Endothelial cell of umbilical vein (primary cell): ENCODE results near the gene CHST11. TPM values are rescaled to one million over a fixed set of nuclear protein-coding genes. Genes with fewer than 3 reads are reported as not detected.

Experiments used
- BruUV-seq: library from RNA; stranded (reverse); fragments of 400-500 nt; replicated peaks from 2 replicates; lab custom pipeline; 2021; lab: Mats Ljungman, UMichigan
- CTCF ChIA-PET: fragments of 300-600, 350-600 bp; sonication (Branson Sonifier 250); formaldehyde crosslinking; loops from one replicate; lab custom pipeline; 2021; ENCODE audit warnings: antibody characterized with exemption, inconsistent platforms; lab: Charles Lee
- POLR2A ChIA-PET: fragments of 300-600, 350-600 bp; sonication (Branson Sonifier 250); formaldehyde crosslinking; loops from one replicate; lab custom pipeline; 2021; ENCODE audit warnings: antibody characterized with exemption, inconsistent platforms; lab: Charles Lee
- DNase-seq: peaks from one replicate; pipeline ENCODE4 v3.0.0-alpha.2; 2011; ENCODE audit warnings: low read depth, low spot score
- FAIRE-seq: peaks from 2 replicates; lab custom pipeline; 2011; peaks lifted over from hg19 to GRCh38; lab: Jason Lieb, UNC
- H2AFZ ChIP-seq: 2 replicates; pipeline ENCODE4 v1.6.0; 2012; ENCODE audit warnings: low read depth, low read length, control low read depth, inconsistent platforms
- H3K27ac ChIP-seq: 2 replicates; pipeline ENCODE4 v1.5.1; 2011; ENCODE audit warnings: low read depth, mild to moderate bottlenecking, control low read depth, low read length, moderate library complexity; ENCODE audit not compliant: insufficient read depth
- H3K27me3 ChIP-seq, 2 experiments: 2 replicates each; pipeline versions ENCODE4 v1.6.0 to v1.6.1; 2011; ENCODE audit warnings: low read length in 2 of 2, mixed read lengths in 1 of 2; ENCODE audit not compliant: control insufficient read depth in 2 of 2, insufficient read depth in 2 of 2
- H3K36me3 ChIP-seq, 2 experiments: 2 replicates in 1 of 2; 3 replicates in 1 of 2; pipeline ENCODE4 v1.5.1; 2011; ENCODE audit warnings: low read length in 2 of 2, mild to moderate bottlenecking in 1 of 2, moderate library complexity in 1 of 2; ENCODE audit not compliant: control insufficient read depth in 2 of 2, insufficient read depth in 2 of 2; ENCODE audit errors: extremely low read depth in 1 of 2
- H3K4me1 ChIP-seq: 3 replicates; pipeline ENCODE4 v1.5.1; 2011; ENCODE audit warnings: mild to moderate bottlenecking, low read length; ENCODE audit not compliant: control insufficient read depth, insufficient read depth; ENCODE audit errors: extremely low read depth
- H3K4me2 ChIP-seq: 2 replicates; pipeline ENCODE4 v1.6.1; 2011; ENCODE audit warnings: low read length, control low read depth, mixed read lengths; ENCODE audit not compliant: insufficient read depth
- H3K4me3 ChIP-seq, 3 experiments: fragments of 200-600 bp in 1 of 3; sonication (generic), shearing (Covaris generic) in 1 of 3; replicated peaks in 1 of 3; 2 replicates each; pipeline ENCODE4 v1.5.1; 2011 to 2016; ENCODE audit warnings: control low read depth in 3 of 3, low read length in 3 of 3, mild to moderate bottlenecking in 2 of 3, inconsistent platforms in 1 of 3, low read depth in 1 of 3, moderate library complexity in 1 of 3; ENCODE audit not compliant: insufficient read depth in 1 of 3
- H3K79me2 ChIP-seq: 2 replicates; pipeline ENCODE4 v1.6.0; 2012; ENCODE audit warnings: low read length, inconsistent platforms; ENCODE audit not compliant: control insufficient read depth, insufficient read depth
- H3K9ac ChIP-seq: replicated peaks from 2 replicates; pipeline ENCODE3; 2011; ENCODE audit warnings: low read length, control low read depth; ENCODE audit not compliant: insufficient read depth; ENCODE audit errors: extremely low read depth
- H3K9me1 ChIP-seq: replicated peaks from 3 replicates; pipeline ENCODE4 v1.6.0; 2011; ENCODE audit warnings: mild to moderate bottlenecking, low read length; ENCODE audit not compliant: control insufficient read depth, insufficient read depth; ENCODE audit errors: extremely low read depth
- H3K9me3 ChIP-seq: replicated peaks from 2 replicates; pipeline ENCODE4 v1.5.1; 2012; ENCODE audit warnings: low read length, inconsistent platforms; ENCODE audit not compliant: control insufficient read depth, insufficient read depth
- H4K20me1 ChIP-seq: replicated peaks from 2 replicates; pipeline ENCODE3; 2011; ENCODE audit warnings: mild to moderate bottlenecking, low read length; ENCODE audit not compliant: control insufficient read depth, insufficient read depth; ENCODE audit errors: extremely low read depth
- EZH2 ChIP-seq: IDR thresholded peaks from 2 replicates; pipeline ENCODE4 v1.6.1; 2012; ENCODE audit warnings: borderline replicate concordance, low read depth, mild to moderate bottlenecking, moderate library complexity, low read length, inconsistent platforms; ENCODE audit not compliant: severe bottlenecking
- FOS ChIP-seq: IDR thresholded peaks from 2 replicates; pipeline ENCODE4 v1.6.1; 2011; ENCODE audit warnings: mild to moderate bottlenecking, low read length, moderate library complexity, borderline replicate concordance; ENCODE audit not compliant: insufficient read depth
- GATA2 ChIP-seq: IDR thresholded peaks from 2 replicates; pipeline ENCODE4 v1.7.0; 2011; ENCODE audit warnings: low read depth, mild to moderate bottlenecking, moderate library complexity, mixed read lengths, low read length; ENCODE audit not compliant: insufficient read length, insufficient read depth
- JUN ChIP-seq: IDR thresholded peaks from 2 replicates; pipeline ENCODE4 v1.6.1; 2011; ENCODE audit warnings: borderline replicate concordance, low read depth; ENCODE audit not compliant: insufficient read length, insufficient read depth
- MYC ChIP-seq: IDR thresholded peaks from one replicate; pipeline ENCODE4 v1.6.1; 2011; ENCODE audit warnings: mild to moderate bottlenecking, low read depth, low read length
- POLR2A ChIP-seq: IDR thresholded peaks from 2 replicates; pipeline ENCODE4 v1.6.1; 2012; ENCODE audit warnings: low read depth, mild to moderate bottlenecking, control low read depth, low read length
- POLR2AphosphoS5 ChIP-seq: IDR thresholded peaks from 2 replicates; pipeline ENCODE4 v1.6.1; 2012; ENCODE audit warnings: low read depth, mild to moderate bottlenecking, control low read depth, low read length, moderate library complexity; ENCODE audit not compliant: insufficient read depth
- dilution Hi-C: fragments of 300-500 bp; cut with MboI; formaldehyde crosslinking; loops from one replicate; pipeline ENCODE4 v1.15.0; 2019; ENCODE audit warnings: low sequenced_read_pairs; ENCODE audit not compliant: extremely low pct_ligation_motif_present
- intact Hi-C: fragments of 100-400 bp; cut with micrococcal nuclease; formaldehyde crosslinking; loops from one replicate; pipeline ENCODE4 v1.10.0; 2022
- polyA plus RNA-seq, 4 experiments: library from polyadenylated mRNA; depleted of rRNA in 3 of 4; stranded (reverse) in 3 of 4; unstranded in 1 of 4; fragments of >200 nt; gene quantifications; 2 replicates each; pipeline versions ENCODE4 v1.2.1 to v1.2.3, GENCODE V29; 2011 to 2012; ENCODE audit warnings: missing spikeins in 1 of 4
- total RNA-seq: library from RNA; stranded (reverse); gene quantifications from 2 replicates; pipeline ENCODE4 v1.2.3, GENCODE V29; 2021
- TF ChIP-seq, protein P1 (sequence below), 2 donors: IDR thresholded peaks; 1 replicate in 1 of 2; 2 replicates in 1 of 2; pipeline ENCODE4 v1.5.1; 2011; ENCODE audit warnings: low read length in 2 of 2, mild to moderate bottlenecking in 2 of 2, moderate library complexity in 2 of 2, control low read depth in 1 of 2, inconsistent platforms in 1 of 2, low read depth in 1 of 2; ENCODE audit not compliant: insufficient read depth in 1 of 2; ENCODE audit errors: extremely low read depth in 1 of 2

The CHST11 gene
- total and polyA plus RNA-seq, 2 donors (not counting 3 experiments of a cell fraction or from before 2014, with no cell fraction given), result 19.7 to 20.9 TPM

DNA sequence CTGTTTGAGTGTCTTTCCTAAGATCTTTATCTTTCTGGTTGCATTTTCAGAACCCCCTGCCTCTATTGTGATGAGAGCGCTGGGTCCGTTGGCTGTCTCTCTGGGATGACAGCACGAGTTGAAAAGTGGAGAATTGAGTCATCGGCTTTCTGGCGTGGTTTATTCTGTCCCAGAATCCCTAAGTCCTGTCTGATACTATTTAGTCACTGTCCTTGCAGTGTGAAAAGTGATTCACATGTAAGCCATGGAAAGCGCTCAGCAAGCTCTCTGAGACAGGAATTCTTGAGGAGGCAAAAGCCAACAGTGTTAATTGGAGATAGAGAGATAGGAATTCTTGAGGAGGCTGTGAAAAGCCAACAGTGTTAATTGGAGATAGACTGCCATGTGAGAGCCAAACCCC, 121.7 kb downstream of the CHST11 start:
- TF ChIP-seq, protein P1, sequence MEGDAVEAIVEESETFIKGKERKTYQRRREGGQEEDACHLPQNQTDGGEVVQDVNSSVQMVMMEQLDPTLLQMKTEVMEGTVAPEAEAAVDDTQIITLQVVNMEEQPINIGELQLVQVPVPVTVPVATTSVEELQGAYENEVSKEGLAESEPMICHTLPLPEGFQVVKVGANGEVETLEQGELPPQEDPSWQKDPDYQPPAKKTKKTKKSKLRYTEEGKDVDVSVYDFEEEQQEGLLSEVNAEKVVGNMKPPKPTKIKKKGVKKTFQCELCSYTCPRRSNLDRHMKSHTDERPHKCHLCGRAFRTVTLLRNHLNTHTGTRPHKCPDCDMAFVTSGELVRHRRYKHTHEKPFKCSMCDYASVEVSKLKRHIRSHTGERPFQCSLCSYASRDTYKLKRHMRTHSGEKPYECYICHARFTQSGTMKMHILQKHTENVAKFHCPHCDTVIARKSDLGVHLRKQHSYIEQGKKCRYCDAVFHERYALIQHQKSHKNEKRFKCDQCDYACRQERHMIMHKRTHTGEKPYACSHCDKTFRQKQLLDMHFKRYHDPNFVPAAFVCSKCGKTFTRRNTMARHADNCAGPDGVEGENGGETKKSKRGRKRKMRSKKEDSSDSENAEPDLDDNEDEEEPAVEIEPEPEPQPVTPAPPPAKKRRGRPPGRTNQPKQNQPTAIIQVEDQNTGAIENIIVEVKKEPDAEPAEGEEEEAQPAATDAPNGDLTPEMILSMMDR (IDR thresholded peaks at IDR 0.05; ENCODE audit: extremely low read depth in 1 of 2, insufficient read depth in 1 of 2, low read depth in 1 of 2, low read length in 2 of 2), result no peak
- TF ChIP-seq MYC (no peak), FOS (no peak), GATA2 (no peak), EZH2 (no peak), POLR2A (no peak), JUN (no peak), POLR2AphosphoS5 (no peak)
- no peaks in the 10 kb centered on the region for H3K36me3 ChIP-seq
- H3K27me3 ChIP-seq, result no peaks in the 10 kb centered on the region
- H3K79me2 ChIP-seq, result peaks cover 4% of the 10 kb centered on the region
- no peaks in the 10 kb centered on the region for H4K20me1 ChIP-seq
- no peak overlapping the region for H3K4me2 ChIP-seq
- POLR2A ChIA-PET, result no interaction called here
- CTCF ChIA-PET, result no interaction called here
- intact Hi-C loops (no loop called here), dilution Hi-C loops (no loop called here)
- no peaks in the 10 kb centered on the region for H3K4me1 ChIP-seq
- H3K9me3 ChIP-seq, result no peaks in the 10 kb centered on the region
- FAIRE-seq (no peak), DNase-seq (no peak)
- BruUV-seq, result no TSS peak
- H3K27ac ChIP-seq, result no peak overlapping the region
- no peak overlapping the region for H2AFZ ChIP-seq
- no peak overlapping the region for H3K9ac ChIP-seq
- no peak overlapping the region for H3K4me3 ChIP-seq
- H3K9me1 ChIP-seq, result no peaks in the 10 kb centered on the region
